PC-9 (cell line): Measurements from ENCODE around the gene IFNAR2.

Source experiments
- CTCF ChIP-seq: fragments of 200-600 bp; sonication (generic); conservative IDR thresholded peaks from 2 replicates; pipeline ENCODE4 v1.6.1; 2017; ENCODE audit warnings: mixed run types, antibody characterized with exemption, mild to moderate bottlenecking, moderate library complexity
- EZH2 ChIP-seq: fragments of 200-600 bp; sonication (generic); IDR thresholded peaks from 2 replicates; pipeline ENCODE4 v1.8.0; 2017; ENCODE audit warnings: antibody characterized with exemption, low read depth

DNA sequence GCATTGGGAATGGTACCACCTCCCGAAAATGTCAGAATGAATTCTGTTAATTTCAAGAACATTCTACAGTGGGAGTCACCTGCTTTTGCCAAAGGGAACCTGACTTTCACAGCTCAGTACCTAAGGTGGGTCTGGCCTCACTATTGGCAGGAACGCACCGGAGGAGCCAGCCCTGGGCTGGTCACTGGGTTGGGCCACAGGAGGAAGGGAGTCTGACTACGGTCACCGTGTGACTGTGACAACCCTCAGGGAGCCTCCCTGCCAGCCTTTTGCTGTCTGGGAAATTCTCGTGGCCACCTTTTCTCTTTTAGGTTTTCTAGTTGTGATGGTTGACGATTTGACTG lies 38.6 kb downstream of the IFNAR2 start:
- TF ChIP-seq CTCF = no peak
- TF ChIP-seq EZH2 = no peak
